Keratinocyte (primary cell): ENCODE data around the gene ZNF343.

Experiments
- EZH2 ChIP-seq: IDR thresholded peaks from one replicate; pipeline ENCODE4 v1.6.1; 2012; ENCODE audit warnings: inconsistent platforms, mild to moderate bottlenecking, low read length, moderate library complexity
- TF ChIP-seq, protein P1 (sequence below), 3 experiments: IDR thresholded peaks in 1 of 3; conservative IDR thresholded peaks in 1 of 3; optimal IDR thresholded peaks in 1 of 3; 2 replicates in 2 of 3; 3 replicates in 1 of 3; pipeline versions ENCODE3 to v1.5.1; 2011; ENCODE audit warnings: low read length in 3 of 3, mild to moderate bottlenecking in 3 of 3, moderate library complexity in 2 of 3, control low read depth in 1 of 3, inconsistent platforms in 1 of 3; ENCODE audit not compliant: insufficient read depth in 2 of 3; ENCODE audit errors: extremely low read depth in 1 of 3

DNA sequence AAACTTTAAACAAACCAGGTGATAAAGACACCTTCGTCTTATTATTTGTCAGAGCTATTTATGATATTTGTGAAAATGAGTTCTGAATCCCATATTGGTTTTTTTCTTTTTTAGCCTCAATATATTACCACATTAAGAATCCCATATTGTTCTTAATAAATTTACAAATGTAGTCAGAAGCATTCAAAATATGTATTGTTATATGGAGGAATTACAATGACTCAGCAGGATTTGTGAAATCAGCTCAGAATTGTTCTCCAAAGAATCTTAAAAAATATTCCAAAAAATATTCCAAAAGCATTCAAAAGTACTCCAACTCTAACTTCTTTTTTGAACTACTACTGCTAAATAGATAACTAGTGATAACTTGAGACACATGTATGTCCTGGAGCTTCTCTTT lies 6.5 kb upstream of the ZNF343 start:
- TF ChIP-seq, protein P1, sequence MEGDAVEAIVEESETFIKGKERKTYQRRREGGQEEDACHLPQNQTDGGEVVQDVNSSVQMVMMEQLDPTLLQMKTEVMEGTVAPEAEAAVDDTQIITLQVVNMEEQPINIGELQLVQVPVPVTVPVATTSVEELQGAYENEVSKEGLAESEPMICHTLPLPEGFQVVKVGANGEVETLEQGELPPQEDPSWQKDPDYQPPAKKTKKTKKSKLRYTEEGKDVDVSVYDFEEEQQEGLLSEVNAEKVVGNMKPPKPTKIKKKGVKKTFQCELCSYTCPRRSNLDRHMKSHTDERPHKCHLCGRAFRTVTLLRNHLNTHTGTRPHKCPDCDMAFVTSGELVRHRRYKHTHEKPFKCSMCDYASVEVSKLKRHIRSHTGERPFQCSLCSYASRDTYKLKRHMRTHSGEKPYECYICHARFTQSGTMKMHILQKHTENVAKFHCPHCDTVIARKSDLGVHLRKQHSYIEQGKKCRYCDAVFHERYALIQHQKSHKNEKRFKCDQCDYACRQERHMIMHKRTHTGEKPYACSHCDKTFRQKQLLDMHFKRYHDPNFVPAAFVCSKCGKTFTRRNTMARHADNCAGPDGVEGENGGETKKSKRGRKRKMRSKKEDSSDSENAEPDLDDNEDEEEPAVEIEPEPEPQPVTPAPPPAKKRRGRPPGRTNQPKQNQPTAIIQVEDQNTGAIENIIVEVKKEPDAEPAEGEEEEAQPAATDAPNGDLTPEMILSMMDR (optimal IDR thresholded peaks at IDR 0.05 in 1 of 3, IDR thresholded peaks at IDR 0.05 in 1 of 3, conservative IDR thresholded peaks at IDR 0.05 in 1 of 3; ENCODE audit: extremely low read depth in 1 of 3, insufficient read depth in 2 of 3, low read length in 3 of 3), result no peak
- TF ChIP-seq EZH2, result no peak
